Measurements from ENCODE around the gene TNRC18.

Gene TNRC18

DNA sequence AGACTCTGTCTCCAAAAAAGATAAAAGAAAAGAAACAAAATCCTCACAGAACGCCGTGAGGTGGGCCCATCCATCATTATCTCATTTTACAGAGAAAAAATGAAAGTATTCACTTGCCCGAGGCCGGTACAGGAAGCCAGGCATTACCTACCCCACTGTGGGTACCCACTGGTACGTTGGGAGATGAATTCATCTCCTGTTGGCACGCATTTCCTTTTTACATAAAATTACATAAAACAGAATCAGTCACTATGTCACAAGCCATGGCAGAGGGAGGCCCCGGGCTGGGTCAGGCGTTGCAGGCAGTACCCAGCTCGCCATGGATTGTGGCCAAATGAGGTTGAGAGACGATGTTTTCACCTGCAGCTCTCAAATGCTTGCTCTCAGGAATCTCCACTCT is 38.6 kb upstream of the TNRC18 start:
- TF ChIP-seq ZFP30 (CRISPR knock-in tag; IDR thresholded peaks at IDR 0.05) (no peak), ZC3H10 (CRISPR knock-in tag; IDR thresholded peaks at IDR 0.05) (no peak), CREB5 (CRISPR knock-in tag; IDR thresholded peaks at IDR 0.05; ENCODE audit: low read depth) (no peak), TOX (CRISPR knock-in tag; IDR thresholded peaks at IDR 0.05; ENCODE audit: borderline replicate concordance) (no peak), ARNTL (CRISPR knock-in tag; IDR thresholded peaks at IDR 0.05; ENCODE audit: borderline replicate concordance, low read depth) (no peak), ZNF70 (CRISPR knock-in tag; IDR thresholded peaks at IDR 0.05) (no peak), TSHZ2 (CRISPR knock-in tag; IDR thresholded peaks at IDR 0.05) (no peak), GLIS3 (CRISPR knock-in tag; IDR thresholded peaks at IDR 0.05) (no peak), PPARA (CRISPR knock-in tag; IDR thresholded peaks at IDR 0.05; ENCODE audit: borderline replicate concordance) (no peak), TCF4 (CRISPR knock-in tag; IDR thresholded peaks at IDR 0.05; ENCODE audit: borderline replicate concordance) (no peak)
- TF ChIP-seq, protein P1, sequence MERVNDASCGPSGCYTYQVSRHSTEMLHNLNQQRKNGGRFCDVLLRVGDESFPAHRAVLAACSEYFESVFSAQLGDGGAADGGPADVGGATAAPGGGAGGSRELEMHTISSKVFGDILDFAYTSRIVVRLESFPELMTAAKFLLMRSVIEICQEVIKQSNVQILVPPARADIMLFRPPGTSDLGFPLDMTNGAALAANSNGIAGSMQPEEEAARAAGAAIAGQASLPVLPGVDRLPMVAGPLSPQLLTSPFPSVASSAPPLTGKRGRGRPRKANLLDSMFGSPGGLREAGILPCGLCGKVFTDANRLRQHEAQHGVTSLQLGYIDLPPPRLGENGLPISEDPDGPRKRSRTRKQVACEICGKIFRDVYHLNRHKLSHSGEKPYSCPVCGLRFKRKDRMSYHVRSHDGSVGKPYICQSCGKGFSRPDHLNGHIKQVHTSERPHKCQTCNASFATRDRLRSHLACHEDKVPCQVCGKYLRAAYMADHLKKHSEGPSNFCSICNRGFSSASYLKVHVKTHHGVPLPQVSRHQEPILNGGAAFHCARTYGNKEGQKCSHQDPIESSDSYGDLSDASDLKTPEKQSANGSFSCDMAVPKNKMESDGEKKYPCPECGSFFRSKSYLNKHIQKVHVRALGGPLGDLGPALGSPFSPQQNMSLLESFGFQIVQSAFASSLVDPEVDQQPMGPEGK (CRISPR knock-in tag; IDR thresholded peaks at IDR 0.05; ENCODE audit: borderline replicate concordance) = no peak
- no peak for ATAC-seq

GRCh38 chr7:5458921-5459480 is 35.4 kb upstream of the TNRC18 start:
- TF ChIP-seq ISL1 (CRISPR knock-in tag; IDR thresholded peaks at IDR 0.05) (no peak), TSHZ2 (CRISPR knock-in tag; IDR thresholded peaks at IDR 0.05) (no peak), ZNF70 (CRISPR knock-in tag; IDR thresholded peaks at IDR 0.05) (no peak), ZFP30 (CRISPR knock-in tag; IDR thresholded peaks at IDR 0.05) (no peak), CSRNP3 (CRISPR knock-in tag; IDR thresholded peaks at IDR 0.05) (no peak), BACH2 (CRISPR knock-in tag; IDR thresholded peaks at IDR 0.05; ENCODE audit: borderline replicate concordance) (no peak), OSR1 (CRISPR knock-in tag; IDR thresholded peaks at IDR 0.05) (no peak), ZC3H10 (CRISPR knock-in tag; IDR thresholded peaks at IDR 0.05) (no peak), TOX (CRISPR knock-in tag; IDR thresholded peaks at IDR 0.05; ENCODE audit: borderline replicate concordance) (no peak), ESRRG (CRISPR knock-in tag; IDR thresholded peaks at IDR 0.05) (no peak), PPARA (CRISPR knock-in tag; IDR thresholded peaks at IDR 0.05; ENCODE audit: borderline replicate concordance) (no peak), TCF4 (CRISPR knock-in tag; IDR thresholded peaks at IDR 0.05; ENCODE audit: borderline replicate concordance) (no peak), POU6F1 (CRISPR knock-in tag; IDR thresholded peaks at IDR 0.05; ENCODE audit: borderline replicate concordance, low read depth) (no peak), ZNF565 (CRISPR knock-in tag; conservative IDR thresholded peaks at IDR 0.05; ENCODE audit: low read depth) (no peak), ZNF8 (CRISPR knock-in tag; IDR thresholded peaks at IDR 0.05) (no peak)
- TF ChIP-seq, protein P1 (CRISPR knock-in tag; IDR thresholded peaks at IDR 0.05; ENCODE audit: borderline replicate concordance) = no peak
- ATAC-seq = no peak
